Activated CD8-positive, alpha-beta memory T cell treated with anti-CD3 and anti-CD28 coated beads for 48 hours (primary cell): ENCODE measurements around the gene CNNM1.

Experiments used
- DNase-seq, 3 experiments: peaks; one replicate each; pipeline ENCODE4 v3.0.0-alpha.2; 2020; ENCODE audit warnings: low read depth in 2 of 3, low spot score in 2 of 3

CNNM1 gene

DNA sequence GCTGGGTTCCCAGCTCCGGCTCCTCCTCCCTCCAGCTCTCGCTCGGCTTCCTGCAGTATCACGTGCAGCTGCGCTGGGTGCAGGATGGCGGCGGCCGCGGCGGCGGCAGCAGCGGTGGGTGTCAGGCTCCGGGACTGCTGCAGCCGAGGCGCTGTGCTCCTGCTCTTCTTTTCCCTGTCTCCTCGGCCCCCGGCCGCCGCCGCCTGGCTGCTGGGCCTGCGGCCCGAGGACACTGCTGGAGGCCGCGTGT, at the start of gene CNNM1:
Gene CNNM1 (plus strand): TSS at position 53 of the 250 bp plus-strand sequence. CDS start 32 bp downstream, at position 85.
- peak in 1 of 3 experiments; percentile 1 for DNase-seq

DNA sequence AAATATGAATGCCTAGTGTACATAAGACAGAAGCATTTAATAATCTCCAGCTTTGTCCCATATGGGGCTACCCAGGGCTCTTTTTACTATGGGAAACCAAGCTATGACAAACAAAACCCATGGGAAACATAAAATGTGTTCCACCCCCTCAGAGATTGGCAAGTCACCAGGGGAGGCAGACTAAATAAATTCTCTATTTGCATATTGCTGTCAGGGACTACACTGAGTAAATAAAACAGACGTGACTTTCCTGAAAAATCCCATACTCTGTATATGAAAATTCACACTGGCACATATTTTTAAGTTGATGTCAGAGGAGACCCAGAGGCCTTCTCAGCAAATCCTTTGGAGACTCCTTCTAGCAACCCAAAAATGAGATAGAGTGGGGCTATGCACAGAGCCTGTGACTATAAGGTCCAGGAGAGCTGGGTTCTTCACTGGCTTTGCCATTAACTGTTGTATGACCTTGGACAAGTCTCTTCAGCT, 49.5 kb upstream of the CNNM1 start:
- DNase-seq: no peak

DNA sequence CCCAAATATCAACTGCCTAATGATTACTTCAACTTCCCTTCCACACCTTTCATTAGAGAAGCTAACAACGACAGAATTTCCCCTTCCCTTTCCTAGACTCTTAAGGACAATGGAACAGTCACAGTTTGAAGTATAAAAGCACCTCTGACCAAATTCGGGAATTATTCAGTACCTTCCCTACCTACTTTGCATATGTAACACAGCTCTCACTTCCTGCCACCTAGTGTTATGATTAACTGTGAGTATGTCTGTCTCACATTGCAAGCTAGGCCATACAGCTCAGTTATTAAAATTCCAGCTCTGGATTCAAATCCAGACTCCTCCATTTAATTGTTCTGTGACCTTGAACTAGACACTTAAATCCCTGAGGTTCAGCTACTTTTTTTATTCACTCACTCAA, 48.7 kb upstream of the CNNM1 start:
- no peak for DNase-seq

DNA sequence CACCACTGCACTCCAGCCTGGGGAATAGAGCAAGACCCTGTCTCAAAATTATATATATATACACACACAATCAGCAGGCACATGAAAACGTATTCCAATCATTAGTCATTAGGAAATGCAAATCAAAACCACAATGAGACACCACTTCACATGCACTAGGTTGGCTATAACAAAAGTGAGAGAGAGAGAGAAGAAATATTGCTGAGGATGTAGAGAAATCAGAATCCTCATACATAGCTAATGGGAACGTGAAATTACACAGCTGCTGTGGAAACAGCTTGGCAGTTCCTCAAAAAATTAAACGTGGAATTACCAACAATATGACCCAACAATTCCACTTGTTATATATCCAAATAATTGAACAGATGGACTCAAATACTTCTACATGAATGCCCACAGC, 43.3 kb upstream of the CNNM1 start:
- no peak for DNase-seq

DNA sequence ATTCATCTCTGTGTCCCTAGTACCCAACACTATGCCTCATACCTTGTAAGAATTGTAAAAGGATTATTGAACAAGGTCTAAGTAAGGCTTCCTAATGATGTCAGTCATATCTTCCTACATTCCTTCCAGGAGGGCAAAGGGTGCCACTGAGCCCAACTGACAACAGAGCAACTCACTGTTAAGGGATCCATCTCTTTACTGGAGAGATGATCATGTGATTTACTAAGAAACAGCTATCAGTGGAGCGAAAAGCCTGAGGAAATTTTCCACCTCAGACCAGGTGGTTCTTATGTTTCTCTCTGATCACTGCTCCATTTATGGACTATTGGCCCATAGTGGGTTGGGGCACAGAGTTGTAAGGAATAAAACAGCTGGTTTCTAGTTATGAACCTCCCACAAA, 38.9 kb upstream of the CNNM1 start:
- no peak for DNase-seq

DNA sequence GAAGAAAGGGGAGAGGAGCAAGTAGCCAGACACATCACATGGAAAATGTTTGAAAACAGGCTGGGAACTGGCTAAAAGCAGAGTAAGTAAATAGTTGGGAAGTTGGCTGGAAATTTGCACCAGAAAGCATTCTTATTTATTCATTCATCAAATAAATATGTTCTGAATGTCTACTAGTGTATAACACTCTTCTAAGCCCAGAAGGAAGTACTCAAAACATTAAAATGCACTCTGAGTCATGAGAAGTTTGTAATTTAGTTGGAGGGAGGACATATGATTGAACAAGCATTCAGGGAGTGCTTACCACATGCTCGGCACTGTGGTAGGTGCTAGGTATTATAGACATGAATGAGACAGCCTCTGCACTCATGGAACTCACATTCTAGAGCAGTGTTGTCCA, 37.0 kb upstream of the CNNM1 start:
- no peak for DNase-seq

DNA sequence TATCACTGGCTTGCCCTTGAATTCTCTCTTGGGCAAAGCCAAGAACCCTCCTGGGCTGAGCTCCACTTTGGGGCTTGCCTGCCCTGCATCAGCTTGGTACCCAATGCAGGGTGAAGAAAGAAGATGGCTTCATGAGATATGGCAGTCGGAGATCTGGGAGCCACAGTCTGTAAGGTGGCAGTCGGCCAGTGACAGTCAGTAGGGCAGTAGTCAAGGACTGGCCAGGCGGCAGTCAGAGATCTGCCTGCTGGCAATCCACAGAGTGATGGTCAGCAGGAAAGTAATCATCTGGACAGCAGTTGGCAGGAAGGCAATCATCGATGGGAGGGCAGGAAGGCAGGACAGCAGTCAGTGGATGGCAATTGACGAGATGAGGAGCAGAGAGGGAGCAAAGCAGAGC, 32.6 kb upstream of the CNNM1 start:
- no peak for DNase-seq

DNA sequence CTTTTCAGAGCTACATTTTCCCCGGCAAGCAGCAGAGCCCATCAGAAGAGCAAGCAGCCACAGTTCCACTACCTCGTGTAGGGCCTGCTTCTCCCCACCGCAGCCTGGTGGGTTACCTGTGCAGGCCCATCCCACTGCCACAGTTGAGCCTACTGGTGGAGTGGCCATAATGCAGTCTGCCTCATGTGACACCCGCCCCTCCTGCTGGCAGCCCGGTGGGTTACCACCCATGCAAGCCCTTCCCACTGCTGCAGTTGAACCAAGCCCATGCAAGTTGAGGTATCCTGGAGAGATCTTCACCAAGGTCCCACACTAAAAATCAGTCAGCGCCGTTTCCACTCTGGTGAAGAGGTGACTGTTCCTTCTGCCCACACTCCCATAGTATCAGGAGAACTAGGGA, 32.1 kb upstream of the CNNM1 start:
- no peak for DNase-seq

DNA sequence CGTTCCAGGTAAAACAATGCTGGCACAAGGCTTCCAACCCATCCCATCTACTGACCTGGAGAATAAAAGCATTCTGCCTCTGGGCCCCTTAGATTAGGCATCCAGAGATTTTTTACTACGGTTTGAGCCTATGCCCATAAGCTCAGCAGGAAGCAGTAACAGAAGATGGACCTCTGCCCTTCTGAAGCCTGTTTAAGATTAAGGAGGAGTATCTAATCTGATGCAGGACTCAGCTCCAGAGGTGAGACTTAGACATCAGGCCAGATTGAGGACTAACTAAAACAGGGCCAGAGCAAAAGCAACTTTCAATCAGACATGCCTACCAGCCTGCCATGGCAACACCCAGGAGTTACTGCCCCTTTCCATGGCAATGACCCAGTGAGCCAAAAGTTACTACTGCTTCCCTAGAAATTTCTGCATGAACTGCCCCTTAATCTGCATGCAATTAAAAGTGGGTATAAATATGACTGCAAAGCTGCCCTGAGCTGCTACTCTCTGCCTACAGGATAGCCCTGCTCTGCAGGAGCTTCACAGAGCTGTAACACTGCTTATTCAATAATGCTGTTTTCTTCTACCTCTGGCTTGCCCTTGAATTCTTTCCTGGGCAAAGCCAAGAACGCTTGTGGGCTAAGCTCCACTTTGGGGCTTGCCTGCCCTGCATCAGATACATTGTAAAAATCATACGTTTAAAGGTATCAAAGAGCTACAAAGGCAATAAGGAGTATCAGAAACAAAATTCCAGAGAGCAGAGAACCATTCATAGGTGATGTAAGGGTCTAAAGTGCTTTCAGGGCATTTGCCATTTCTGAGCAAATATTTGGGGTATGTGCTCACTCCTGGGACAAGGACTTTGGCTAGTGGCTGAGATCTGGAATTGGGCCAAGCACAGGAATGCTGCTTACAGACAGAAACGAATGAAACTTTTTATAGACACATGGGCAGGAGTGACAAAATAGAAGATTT, 25.0 kb upstream of the CNNM1 start:
- DNase-seq: no peak

DNA sequence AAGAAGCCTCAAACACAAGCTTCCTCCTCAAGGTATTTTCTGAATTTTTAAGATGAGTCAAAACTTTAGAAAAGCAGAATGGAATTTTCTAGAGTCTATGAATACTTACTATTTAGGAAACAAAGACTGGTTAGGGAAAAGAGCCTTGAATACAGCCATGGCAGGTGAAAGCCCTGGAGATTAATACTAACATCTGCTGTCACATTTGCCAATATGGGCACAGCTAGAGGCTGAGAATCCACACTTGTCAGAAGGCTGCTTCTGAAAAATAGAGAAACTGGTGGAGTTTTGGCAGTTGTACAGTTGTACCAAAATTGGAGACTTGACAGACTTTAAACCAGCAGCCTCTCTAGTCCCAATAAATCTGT, 24.3 kb upstream of the CNNM1 start:
- DNase-seq: no peak

DNA sequence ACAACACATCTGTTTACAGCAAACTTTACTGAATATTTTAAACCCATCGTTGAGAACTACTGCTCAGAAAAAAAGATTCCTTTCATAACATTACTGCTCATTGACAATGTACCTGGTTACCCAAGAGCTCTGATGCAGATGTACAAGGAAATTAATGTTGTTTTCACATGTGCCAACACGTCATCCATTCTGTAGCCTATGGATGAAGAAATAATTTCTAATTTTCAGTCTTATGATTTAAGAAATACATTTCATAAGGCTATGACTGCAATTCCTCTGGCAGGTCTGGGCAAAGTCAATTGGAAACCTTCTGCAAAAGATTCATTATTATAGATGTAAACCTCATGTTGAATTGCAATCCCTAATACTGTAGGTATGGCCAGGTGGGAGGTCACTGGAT, 16.7 kb upstream of the CNNM1 start:
- DNase-seq: no peak

DNA sequence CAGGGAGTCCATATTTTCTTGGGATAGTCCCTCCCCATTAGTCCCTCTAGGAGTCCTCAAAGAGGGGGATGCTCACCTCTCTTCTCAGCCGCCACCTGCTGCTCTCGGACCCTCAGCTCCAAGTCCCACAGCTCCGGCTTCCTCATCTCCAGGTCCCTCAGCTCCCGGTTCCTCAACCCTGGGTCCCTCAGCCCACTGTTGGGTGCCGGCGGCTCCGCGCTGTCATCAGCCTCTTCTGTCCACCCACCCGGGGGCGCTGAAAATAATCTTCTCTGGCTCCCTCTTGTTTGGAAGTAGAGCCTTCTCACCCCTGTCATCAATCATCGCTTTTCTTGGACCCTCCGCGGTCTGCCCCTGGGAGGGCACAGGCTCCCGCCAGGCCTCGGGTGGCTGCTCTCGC, 13.3 kb upstream of the CNNM1 start:
- DNase-seq: no peak

DNA sequence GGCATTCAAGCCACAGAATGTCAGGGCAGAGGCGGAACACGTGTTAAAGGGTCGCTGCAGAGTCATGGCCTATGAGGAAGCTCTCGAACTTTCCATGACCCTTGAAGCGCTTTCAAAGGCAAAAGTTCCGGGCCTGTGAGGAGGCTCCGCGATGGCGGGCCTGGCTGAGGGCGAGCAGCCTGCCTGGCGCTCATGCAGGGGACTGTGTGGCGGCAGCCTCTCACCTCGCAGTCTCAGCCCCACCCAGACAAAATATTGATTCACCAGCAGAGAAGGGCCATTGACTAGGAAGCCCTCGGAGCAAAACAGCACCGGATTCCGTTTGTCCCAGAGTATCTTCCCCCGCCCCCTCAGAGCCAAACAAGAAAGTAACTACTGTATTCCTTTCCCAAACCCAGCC, 12.8 kb upstream of the CNNM1 start:
- DNase-seq: no peak

DNA sequence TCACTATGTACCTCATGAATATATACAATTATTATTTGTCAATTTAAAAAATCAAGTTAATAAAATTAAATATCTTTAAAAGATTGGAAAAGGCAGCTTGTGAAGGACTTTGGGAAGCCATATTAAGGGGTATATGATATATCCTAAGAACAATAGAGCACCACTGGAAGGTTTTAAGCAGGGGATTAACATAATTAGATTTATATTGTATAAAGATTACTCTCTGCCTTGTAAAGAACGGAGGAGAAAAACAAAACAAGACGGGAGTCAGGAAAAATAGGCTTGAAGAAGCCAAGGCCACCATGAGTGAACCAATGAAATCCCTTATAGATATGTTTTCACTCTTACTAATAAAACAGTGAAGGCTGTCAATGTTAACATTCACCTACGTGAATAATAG, 11.1 kb upstream of the CNNM1 start:
- DNase-seq: no peak

DNA sequence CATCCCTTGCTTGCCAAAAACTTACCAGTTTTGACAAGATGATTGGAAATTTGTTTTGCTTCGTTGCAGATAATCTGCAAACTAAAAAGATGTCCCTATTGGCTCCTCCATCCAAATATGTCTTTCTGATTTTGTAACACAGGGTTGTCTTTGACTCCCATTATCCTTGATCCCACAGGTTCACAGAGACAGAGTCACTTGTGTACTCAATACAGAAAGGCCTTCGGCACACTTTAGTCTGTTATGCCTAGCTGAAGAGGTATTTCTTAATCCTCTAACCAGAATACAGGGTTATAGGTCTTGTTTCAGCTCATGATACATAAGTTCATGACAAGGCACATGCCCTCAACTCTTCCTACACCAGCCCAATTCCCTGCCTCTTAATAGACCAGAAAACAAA, 10.7 kb upstream of the CNNM1 start:
- DNase-seq: no peak

DNA sequence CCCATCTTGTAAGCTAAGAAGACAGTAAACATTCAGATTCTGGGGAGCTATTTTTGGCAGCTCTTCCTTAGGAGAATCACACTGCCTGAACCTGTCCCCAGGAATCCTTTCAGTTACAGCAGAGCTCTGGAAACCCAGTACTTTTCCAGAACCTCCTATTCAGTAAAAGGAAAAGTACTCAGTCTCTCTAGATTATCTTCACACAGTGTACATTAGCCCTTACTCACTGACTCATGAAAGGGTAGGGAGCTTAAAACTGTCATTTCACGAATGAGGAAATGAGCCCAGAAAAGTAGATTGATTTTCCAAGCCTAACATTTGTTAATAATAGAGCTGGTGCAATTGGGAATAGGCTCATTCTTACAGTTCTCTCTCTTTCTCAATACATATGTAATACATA, 3.9 kb upstream of the CNNM1 start:
- DNase-seq: no peak

DNA sequence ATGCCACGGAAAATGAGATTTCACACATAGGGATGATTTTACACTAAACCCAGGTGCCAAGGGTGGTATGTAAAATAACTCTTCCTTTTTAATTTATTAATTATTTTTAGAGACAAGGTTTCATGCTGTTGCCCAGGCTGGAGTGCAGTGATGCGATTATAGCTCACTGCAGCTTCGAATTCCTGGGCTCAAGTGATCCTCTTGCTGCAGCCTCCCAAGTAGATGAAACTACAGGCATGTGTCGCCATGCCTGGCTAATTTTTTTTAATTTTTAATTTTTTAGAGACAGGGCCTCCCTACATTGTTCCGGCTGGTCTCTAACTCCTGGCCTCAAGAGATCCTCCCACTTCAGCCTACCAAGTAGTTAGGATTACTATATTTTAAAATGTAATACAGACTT, 2.3 kb upstream of the CNNM1 start:
- DNase-seq: no peak

DNA sequence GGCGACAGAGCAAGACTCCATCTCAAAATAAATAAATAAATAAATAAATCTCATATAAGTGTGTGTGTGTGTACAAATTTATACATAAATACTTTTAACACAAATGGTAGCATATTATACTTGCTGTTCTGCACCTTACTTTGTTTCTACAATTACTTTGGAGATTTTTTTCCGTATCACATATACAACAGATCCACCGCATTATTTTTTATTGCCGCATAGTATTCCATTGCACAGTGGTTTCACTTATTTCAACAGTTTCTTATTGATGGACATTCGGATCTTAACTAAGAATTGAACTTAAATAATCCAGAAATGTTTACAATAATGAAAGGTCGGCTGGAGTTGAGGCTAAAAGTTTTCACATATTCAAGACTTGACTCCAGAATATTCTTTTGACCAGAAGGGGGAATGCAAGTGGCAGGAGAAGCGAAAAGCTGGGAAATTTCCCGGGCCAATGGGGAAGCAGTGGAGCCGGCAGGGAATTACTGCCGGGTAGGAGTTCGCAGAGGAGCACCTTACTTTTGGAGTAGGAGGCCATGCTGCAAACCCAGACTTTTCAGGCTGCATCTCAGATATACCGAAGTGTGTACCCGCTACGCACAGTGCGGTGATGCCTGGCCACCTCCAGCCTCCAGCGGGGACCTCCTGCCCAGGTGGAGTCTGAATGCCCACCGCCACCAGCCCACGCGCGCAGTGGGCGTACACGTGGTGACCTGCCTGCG, 415 bp upstream of the CNNM1 start:
- DNase-seq: no peak

DNA sequence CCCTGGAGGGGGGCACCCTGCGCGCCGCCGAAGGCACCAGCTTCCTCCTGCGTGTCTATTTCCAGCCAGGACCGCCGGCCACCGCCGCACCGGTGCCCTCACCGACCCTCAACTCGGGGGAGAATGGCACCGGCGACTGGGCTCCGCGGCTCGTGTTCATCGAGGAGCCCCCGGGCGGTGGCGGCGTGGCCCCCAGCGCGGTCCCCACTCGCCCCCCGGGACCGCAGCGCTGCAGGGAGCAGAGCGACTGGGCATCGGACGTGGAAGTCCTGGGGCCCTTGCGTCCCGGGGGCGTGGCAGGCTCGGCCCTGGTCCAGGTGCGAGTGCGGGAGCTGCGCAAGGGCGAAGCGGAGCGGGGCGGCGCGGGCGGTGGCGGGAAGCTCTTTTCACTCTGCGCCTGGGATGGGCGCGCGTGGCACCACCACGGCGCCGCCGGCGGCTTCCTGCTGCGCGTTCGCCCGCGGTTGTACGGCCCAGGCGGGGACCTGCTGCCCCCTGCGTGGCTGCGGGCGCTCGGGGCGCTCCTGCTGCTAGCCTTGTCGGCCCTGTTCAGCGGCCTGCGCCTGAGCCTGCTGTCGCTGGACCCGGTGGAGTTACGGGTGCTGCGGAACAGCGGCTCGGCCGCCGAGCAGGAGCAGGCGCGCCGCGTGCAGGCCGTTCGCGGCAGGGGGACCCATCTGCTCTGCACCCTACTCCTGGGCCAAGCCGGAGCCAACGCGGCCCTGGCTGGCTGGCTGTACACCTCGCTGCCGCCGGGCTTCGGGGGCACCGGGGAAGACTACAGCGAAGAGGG, 594 bp downstream of the CNNM1 start:
- peak in 1 of 3 experiments; percentile 2 for DNase-seq

DNA sequence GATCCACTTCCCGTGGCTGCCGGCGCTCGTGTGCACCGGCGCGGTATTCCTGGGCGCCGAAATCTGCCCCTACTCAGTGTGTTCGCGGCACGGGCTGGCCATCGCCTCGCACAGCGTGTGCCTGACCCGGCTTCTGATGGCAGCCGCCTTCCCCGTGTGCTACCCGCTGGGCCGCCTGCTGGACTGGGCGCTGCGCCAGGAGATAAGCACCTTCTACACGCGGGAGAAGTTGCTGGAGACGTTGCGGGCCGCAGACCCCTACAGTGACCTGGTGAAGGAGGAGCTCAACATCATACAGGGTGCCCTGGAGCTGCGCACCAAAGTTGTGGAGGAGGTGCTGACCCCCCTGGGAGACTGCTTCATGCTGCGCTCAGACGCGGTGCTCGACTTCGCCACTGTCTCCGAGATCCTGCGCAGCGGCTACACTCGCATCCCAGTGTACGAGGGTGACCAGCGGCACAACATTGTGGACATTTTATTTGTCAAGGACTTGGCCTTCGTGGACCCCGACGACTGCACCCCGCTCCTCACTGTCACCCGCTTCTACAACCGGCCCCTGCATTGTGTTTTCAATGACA, 1.3 kb downstream of the CNNM1 start:
- DNase-seq: no peak

DNA sequence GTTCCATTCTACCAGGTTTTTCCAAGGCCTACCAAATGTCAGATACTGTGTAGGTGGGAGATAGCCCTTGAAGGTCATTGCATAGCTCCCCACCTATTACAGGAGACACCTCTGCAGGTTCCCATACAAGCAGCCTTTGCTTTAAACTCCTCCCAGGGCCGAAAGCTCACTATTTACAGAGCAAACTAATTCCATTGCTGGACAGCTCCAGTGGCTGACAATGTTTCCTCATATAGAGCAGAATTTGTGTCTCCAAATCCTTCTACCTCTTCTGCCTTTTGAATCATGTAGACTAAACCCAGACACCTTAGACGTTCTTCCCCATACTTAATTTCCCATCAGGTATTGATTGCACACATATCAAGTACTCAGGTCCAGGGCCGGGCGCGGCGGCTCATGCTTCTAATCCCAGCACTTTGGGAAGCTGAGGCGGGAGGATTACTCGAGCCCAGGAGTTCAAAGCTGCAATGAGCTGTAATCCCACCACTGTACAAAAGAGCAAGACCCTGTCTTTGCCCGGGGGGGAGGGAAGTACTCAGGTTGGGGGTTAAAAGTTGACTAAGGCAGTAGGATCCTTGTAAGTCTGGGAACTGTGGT, 2.1 kb downstream of the CNNM1 start:
- no peak for DNase-seq
